IPS-NIHi7 (cell line): ENCODE measurements around the gene CCND1.

Experiments used
- DNase-seq: peaks from one replicate; pipeline ENCODE4 v3.0.0; 2012; ENCODE audit warnings: mixed read lengths; ENCODE audit errors: extremely low spot score

The CCND1 gene

GRCh38 chr11:69641681-69642548 lies 959 bp downstream of the CCND1 start:
- no peak for DNase-seq

GRCh38 chr11:69642549-69642912 lies 1.6 kb downstream of the CCND1 start:
- no peak for DNase-seq

- peak; percentile 65 for DNase-seq
Measured at GRCh38 chr11:69642913-69643632, 2.1 kb downstream of the CCND1 start.

- no peak for DNase-seq
Measured at GRCh38 chr11:69643646-69644045, 2.7 kb downstream of the CCND1 start.

GRCh38 chr11:69644071-69644961 lies 3.4 kb downstream of the CCND1 start:
- no peak for DNase-seq

GRCh38 chr11:69644962-69645675 lies 4.2 kb downstream of the CCND1 start:
- DNase-seq, result no peak

GRCh38 chr11:69645801-69646492 lies 5.0 kb downstream of the CCND1 start:
- DNase-seq, result no peak

GRCh38 chr11:69646493-69647389 lies 5.8 kb downstream of the CCND1 start:
- no peak for DNase-seq

GRCh38 chr11:69647390-69647748 lies 6.4 kb downstream of the CCND1 start:
- DNase-seq, result no peak

- DNase-seq, result no peak
Measured at GRCh38 chr11:69647761-69648497, 7.0 kb downstream of the CCND1 start.

GRCh38 chr11:69648679-69649575 lies 8.0 kb downstream of the CCND1 start:
- DNase-seq, result no peak

- DNase-seq, result no peak
Measured at GRCh38 chr11:69649576-69649900, 8.6 kb downstream of the CCND1 start.

- DNase-seq, result no peak
Measured at GRCh38 chr11:69650081-69650831, 9.3 kb downstream of the CCND1 start.

GRCh38 chr11:69650832-69651344 lies 9.9 kb downstream of the CCND1 start:
- DNase-seq, result no peak

- DNase-seq, result no peak
Measured at GRCh38 chr11:69651834-69652620, 11.1 kb downstream of the CCND1 start.

- no peak for DNase-seq
Measured at GRCh38 chr11:69652999-69653398, 12.0 kb downstream of the CCND1 start.
